ENCODE results near the gene DNAJC7.
"Not testable (repeated sequence)": the region's sequence is repeated elsewhere in the genome, so short reads cannot be mapped to it uniquely, and the experiment has no call there.

Gene DNAJC7

GRCh38 chr17:42041619-42042018, 24.4 kb upstream of the DNAJC7 start:
- DNase-seq (ENCODE audit: insufficient read length, low spot score) (no peak), FAIRE-seq (no peak)

- no peak for DNase-seq (ENCODE audit: insufficient read length, low spot score)
- peak; percentile 55 for FAIRE-seq
Measured at GRCh38 chr17:42040818-42041217, 23.6 kb upstream of the DNAJC7 start.

- DNase-seq (ENCODE audit: insufficient read length, low spot score) (no peak), FAIRE-seq (no peak)
Measured at GRCh38 chr17:42039794-42040763, 22.8 kb upstream of the DNAJC7 start.

DNA sequence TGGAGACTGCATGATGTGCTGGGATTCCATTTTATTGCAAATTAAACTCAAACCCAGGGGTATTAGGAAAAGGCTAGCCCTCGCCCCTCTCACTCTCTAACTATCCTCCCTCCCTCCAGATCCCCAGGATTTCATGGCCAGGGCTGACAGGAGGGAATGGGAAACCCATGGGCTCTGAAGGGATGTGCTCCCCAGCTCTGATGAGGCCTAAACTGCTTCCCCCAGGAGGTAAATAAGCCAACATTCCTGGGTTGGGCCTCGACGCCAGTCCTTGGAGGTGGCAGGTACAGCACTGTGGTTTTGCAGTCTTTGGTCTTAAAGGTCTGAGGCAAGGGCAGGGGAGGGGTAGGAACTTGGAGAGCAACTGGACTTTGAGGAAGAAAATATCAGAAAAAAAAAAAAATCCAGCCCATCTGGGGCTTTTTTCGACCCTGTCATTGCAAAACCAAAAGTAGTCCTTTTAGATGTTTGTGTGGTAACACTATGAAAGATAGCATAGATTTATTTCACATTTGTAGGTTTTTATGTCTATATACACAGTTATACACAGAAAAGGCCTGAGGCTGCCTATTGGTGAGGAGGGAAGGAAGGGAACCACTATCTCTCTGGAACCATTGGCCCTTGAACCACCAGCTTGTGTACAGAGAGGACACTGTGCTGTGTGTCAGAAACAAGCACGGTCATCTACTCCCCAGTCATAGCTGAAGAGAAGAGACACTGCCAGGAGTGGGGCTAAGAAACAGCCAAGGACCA, 21.2 kb upstream of the DNAJC7 start:
- DNase-seq (ENCODE audit: insufficient read length, low spot score) (no peak), FAIRE-seq (no peak)

DNA sequence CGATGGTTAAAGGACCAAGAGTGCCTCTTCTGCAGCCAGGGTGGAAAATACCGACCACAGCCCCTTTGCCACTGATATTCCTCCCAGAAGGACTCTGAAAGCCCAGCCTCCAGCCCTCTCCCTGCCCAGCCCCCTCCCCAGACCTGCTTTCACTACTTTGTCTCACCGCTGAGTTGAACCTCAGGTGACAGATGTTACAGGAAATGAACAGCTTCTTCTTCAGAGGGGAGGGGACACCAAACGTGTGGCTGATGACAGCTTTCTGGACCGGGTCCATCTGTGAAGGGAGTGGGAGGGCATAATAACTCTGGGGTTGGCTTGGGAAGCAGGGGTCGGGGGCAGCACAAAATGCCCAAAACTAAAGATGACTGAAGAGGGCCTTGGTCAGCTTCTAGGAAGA, 16.8 kb upstream of the DNAJC7 start:
- no peak for DNase-seq (ENCODE audit: insufficient read length, low spot score)
- FAIRE-seq, result no peak

DNA sequence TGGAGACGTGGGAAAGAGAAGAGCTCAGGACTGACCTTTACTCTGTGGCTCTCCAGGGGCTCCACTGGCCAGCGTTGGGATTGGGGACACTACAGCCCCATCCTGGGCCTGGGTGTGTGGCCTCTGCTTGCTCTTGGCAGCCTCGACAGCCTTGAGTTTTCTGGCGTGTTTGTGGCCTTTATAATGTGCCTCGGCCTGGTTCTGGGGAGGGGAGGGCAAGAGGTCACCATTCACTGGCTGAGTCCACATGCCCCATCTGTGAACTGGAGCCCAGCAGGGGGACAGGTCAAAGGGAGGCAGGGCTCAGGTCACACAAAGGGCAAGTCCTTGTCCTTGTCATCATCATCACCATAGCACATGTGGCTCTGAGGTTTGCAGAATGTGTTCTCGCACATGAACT, 14.3 kb upstream of the DNAJC7 start:
- FAIRE-seq (no peak), DNase-seq (ENCODE audit: insufficient read length, low spot score) (no peak)

DNA sequence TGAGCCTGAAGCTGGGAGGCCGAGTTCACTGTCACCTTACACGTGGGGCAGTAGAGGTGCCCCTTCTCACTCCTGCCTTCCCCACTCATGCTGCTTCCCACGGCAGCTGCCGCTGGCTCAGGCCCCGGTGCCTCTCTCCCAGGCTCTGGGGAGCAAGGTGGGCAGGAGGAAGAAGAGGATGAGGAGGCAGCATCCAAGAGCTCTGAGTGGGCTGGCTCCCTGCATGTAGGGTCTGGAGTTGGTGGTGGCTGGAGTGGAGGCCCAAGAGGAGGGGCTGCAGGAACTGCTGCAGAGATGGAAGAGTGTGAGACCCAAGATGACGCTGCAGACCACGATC, 11.5 kb upstream of the DNAJC7 start:
- no peak for DNase-seq (ENCODE audit: insufficient read length, low spot score)
- FAIRE-seq, result no peak

- no peak for FAIRE-seq
Measured at GRCh38 chr17:42027961-42028790, 10.9 kb upstream of the DNAJC7 start.

DNA sequence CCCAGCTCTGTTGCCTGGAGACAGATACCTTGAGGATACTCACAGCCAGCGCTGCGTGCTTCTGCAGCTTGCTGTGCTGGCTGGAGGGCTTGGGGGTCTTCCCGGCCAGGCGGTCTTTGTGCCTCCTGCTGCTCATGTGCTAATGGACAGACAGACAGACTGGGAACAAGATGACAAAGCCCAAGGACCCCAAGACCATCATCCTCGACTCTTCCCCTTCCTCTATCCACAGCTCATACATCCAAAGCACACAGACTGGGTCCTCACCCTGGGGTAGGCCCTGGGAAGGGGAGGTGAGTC, 10.3 kb upstream of the DNAJC7 start:
- FAIRE-seq (no peak), DNase-seq (ENCODE audit: insufficient read length, low spot score) (no peak)

More at GRCh38 chr17:42027961-42028790, 10.9 kb upstream of the DNAJC7 start:
- DNase-seq (ENCODE audit: insufficient read length, low spot score), result no peak

GRCh38 chr17:42026857-42027589, 9.8 kb upstream of the DNAJC7 start:
- DNase-seq (ENCODE audit: insufficient read length, low spot score) (no peak), FAIRE-seq (no peak)

- FAIRE-seq (no peak), DNase-seq (ENCODE audit: insufficient read length, low spot score) (no peak)
Measured at GRCh38 chr17:42025936-42026335, 8.7 kb upstream of the DNAJC7 start.

- FAIRE-seq (no peak), DNase-seq (ENCODE audit: insufficient read length, low spot score) (no peak)
Measured at GRCh38 chr17:42025191-42025579, 7.9 kb upstream of the DNAJC7 start.

GRCh38 chr17:42023524-42024349, 6.5 kb upstream of the DNAJC7 start:
- FAIRE-seq, result no peak
- no peak for DNase-seq (ENCODE audit: insufficient read length, low spot score)

DNA sequence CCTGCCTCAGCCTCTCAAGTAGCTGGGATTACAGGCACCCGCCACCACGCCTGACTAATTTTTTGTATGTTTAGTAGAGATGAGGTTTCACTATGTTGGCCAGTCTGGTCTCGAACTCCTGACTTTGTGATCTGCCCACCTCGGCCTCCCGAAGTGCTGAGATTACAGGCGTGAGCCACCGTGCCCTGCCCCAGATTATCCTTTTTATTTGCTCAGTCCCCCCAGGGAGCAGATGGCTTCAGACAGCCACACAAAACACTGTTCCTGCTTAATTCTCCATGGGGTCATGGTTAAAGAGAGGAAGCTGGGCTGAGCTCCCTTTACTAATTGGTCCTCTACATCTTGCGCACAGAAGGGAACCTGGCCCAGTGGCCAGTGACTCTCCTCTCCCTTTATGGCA, 3.6 kb upstream of the DNAJC7 start:
- not testable (repeated sequence) for FAIRE-seq; DNase-seq (ENCODE audit: insufficient read length, low spot score)

GRCh38 chr17:42019509-42020404, 2.5 kb upstream of the DNAJC7 start, which contains the start of gene NKIRAS2:
NKIRAS2 (plus strand) TSS chr17:42020090; CDS start chr17:42021578, 1,488 bp downstream.
- FAIRE-seq (peak; percentile 40), DNase-seq (ENCODE audit: insufficient read length, low spot score) (peak; percentile 97)

DNA sequence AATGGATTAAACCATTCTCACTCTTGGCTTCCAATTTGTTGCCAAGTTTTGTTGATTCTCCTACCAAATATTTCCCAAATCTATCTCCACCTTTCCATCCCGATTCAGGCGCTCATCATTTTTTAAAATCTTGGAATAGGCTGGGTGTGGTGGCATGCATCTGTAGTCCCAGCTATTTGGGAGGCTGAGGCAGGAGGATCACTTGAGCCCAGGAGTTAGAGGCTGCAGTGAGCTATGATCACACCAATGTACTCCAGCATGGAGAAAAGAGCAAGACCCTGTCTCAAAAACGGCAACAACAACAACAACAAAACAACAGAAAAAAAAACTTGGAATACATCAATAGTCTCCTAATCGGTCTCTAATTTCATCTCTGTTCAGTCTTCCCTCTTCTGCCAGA, 1.7 kb upstream of the DNAJC7 start:
- DNase-seq (ENCODE audit: insufficient read length, low spot score), result no peak
- no peak for FAIRE-seq

- DNase-seq (ENCODE audit: insufficient read length, low spot score) (no peak), FAIRE-seq (no peak)
Measured at GRCh38 chr17:42018339-42018738, 1.1 kb upstream of the DNAJC7 start.

DNA sequence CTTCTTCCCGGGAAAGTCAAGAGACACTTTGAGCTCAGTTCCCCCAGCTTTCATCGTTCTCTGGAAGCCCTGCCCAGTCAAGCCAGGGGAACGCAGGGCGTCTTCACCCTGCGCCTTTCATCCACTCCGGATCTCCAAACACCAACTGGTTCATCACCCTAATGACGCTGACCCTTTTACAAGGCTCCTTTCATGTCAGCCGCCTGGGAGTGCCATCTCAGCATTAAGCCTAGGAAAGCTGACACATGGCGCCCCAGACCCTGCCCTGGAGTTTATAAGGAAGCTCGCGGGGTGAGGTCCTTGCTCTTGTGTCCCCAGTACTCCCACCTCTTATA, 594 bp upstream of the DNAJC7 start:
- DNase-seq (ENCODE audit: insufficient read length, low spot score) (no peak), FAIRE-seq (no peak)

DNA sequence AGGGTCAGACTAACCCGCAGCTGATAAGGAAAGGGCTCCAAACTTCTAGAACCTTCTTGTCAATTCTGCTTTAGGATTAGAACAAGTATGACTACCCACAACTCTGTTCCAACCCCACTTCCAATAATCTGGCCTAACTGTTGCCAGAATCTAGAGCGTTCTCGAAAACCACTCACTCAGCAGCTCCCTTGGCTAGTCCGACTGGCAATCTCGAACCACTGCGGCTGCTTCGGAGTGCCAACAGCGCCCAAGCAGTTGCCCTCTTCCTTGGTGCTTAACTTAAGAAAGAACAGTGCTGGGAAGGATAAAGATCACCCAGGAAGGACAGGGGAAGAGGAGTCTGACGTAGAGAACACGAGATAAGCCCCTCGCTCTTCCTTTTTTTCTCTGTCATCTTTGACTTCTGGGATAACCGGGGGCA, 818 bp downstream of the DNAJC7 start:
- DNase-seq (ENCODE audit: insufficient read length, low spot score) (no peak), FAIRE-seq (no peak)
